ENCODE measurements around the gene NRDE2. TPM values are rescaled to one million over a fixed set of nuclear protein-coding genes. Genes with fewer than 3 reads are reported as not detected.

NRDE2 gene
- total RNA-seq, 6 experiments from 2014 or later, result 7.9 to 16.3 (median 13.8) TPM

- no peak for TF ChIP-seq POLR2A (IDR thresholded peaks at IDR 0.05)
- TF ChIP-seq CTCF (IDR thresholded peaks at IDR 0.05), result no peak
- ATAC-seq, result no peak
- WGBS (ENCODE audit: insufficient coverage, low coverage, low lambda C conversion rate, missing lambda C conversion rate), result 66% methylated on average over 10 of the region's 10 CpGs
- H3K4me1 ChIP-seq, result peaks cover 0 to 32% (median 11%) of the 10 kb centered on the region in 4 donors
- H3K27ac ChIP-seq, result peak overlapping the region in 2 of 3 donors; percentile 59 to 65
- no peaks in the 10 kb centered on the region for H3K9me3 ChIP-seq
- DNase-seq, result no peak
- H3K36me3 ChIP-seq, result peaks cover 0 to 18% (median 0%) of the 10 kb centered on the region in 4 donors
- H3K4me3 ChIP-seq, result no peak overlapping the region
- no peaks in the 10 kb centered on the region for H3K27me3 ChIP-seq
- intact Hi-C loops (cut with DNase I), result no loop called here
These were observed 29.0 kb downstream of the NRDE2 start for GRCh38 chr14:90302529-90303303.

- peaks cover 0 to 19% (median 1%) of the 10 kb centered on the region in 4 donors for H3K36me3 ChIP-seq
- peak; percentile 80 to 85 (median 84) for ATAC-seq
- H3K27me3 ChIP-seq, result no peaks in the 10 kb centered on the region
- TF ChIP-seq POLR2A (IDR thresholded peaks at IDR 0.05) (no peak), CTCF (IDR thresholded peaks at IDR 0.05) (peak; percentile 53 to 70 (median 68))
- H3K4me3 ChIP-seq, result no peak overlapping the region
- WGBS (ENCODE audit: insufficient coverage, low coverage, low lambda C conversion rate, missing lambda C conversion rate), result 32% methylated on average over 5 of the region's 5 CpGs
- peak in 1 of 3 donors; percentile 25 for DNase-seq
- H3K9me3 ChIP-seq, result no peaks in the 10 kb centered on the region
- intact Hi-C loops (cut with DNase I), result no loop called here
- H3K27ac ChIP-seq, result peak overlapping the region in 2 of 3 donors; percentile 59 to 65
- H3K4me1 ChIP-seq, result peaks cover 0 to 32% (median 11%) of the 10 kb centered on the region in 4 donors
These were observed 30.1 kb downstream of the NRDE2 start for GRCh38 chr14:90301668-90302090.

GRCh38 chr14:90301122-90301521 lies 30.6 kb downstream of the NRDE2 start:
- Histone ChIP-seq H3K9me3 (no peaks in the 10 kb centered on the region), H3K27me3 (no peaks in the 10 kb centered on the region), H3K4me3 (no peak overlapping the region), H3K4me1 (peaks cover 0 to 32% (median 11%) of the 10 kb centered on the region in 4 donors), H3K36me3 (peaks cover 0 to 25% (median 4%) of the 10 kb centered on the region in 4 donors), H3K27ac (no peak overlapping the region)
- intact Hi-C loops (cut with DNase I), result no loop called here
- TF ChIP-seq POLR2A (IDR thresholded peaks at IDR 0.05), result no peak
- TF ChIP-seq CTCF (IDR thresholded peaks at IDR 0.05), result no peak
- 68% methylated on average over 6 of the region's 6 CpGs for WGBS (ENCODE audit: insufficient coverage, low coverage, low lambda C conversion rate, missing lambda C conversion rate)
- DNase-seq (peak in 1 of 3 donors; percentile 33), ATAC-seq (no peak)

- WGBS (ENCODE audit: insufficient coverage, low coverage, low lambda C conversion rate, missing lambda C conversion rate), result 74% methylated on average over 2 of the region's 2 CpGs
- Histone ChIP-seq H3K4me3 (no peak overlapping the region), H3K9me3 (no peaks in the 10 kb centered on the region), H3K27ac (no peak overlapping the region), H3K27me3 (no peaks in the 10 kb centered on the region), H3K36me3 (peaks cover 0 to 27% (median 6%) of the 10 kb centered on the region in 4 donors), H3K4me1 (peaks cover 0 to 32% (median 9%) of the 10 kb centered on the region in 4 donors)
- intact Hi-C loops (cut with DNase I), result no loop called here
- ATAC-seq (no peak), DNase-seq (peak in 1 of 3 donors; percentile 25)
- TF ChIP-seq POLR2A (IDR thresholded peaks at IDR 0.05), result no peak
- TF ChIP-seq CTCF (IDR thresholded peaks at IDR 0.05), result no peak
These were observed 31.1 kb downstream of the NRDE2 start for GRCh38 chr14:90300611-90301047.
